ENCODE data around the gene MTMR1.

- no peak for TF ChIP-seq EZH2phosphoT487 (IDR thresholded peaks at IDR 0.05; ENCODE audit: low read depth, severe bottlenecking, unreplicated experiment)
- no peak for TF ChIP-seq EZH2 (IDR thresholded peaks at IDR 0.05; ENCODE audit: borderline replicate concordance)
- TF ChIP-seq, protein P1, sequence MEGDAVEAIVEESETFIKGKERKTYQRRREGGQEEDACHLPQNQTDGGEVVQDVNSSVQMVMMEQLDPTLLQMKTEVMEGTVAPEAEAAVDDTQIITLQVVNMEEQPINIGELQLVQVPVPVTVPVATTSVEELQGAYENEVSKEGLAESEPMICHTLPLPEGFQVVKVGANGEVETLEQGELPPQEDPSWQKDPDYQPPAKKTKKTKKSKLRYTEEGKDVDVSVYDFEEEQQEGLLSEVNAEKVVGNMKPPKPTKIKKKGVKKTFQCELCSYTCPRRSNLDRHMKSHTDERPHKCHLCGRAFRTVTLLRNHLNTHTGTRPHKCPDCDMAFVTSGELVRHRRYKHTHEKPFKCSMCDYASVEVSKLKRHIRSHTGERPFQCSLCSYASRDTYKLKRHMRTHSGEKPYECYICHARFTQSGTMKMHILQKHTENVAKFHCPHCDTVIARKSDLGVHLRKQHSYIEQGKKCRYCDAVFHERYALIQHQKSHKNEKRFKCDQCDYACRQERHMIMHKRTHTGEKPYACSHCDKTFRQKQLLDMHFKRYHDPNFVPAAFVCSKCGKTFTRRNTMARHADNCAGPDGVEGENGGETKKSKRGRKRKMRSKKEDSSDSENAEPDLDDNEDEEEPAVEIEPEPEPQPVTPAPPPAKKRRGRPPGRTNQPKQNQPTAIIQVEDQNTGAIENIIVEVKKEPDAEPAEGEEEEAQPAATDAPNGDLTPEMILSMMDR (IDR thresholded peaks at IDR 0.05; ENCODE audit: poor library complexity) = no peak
These were observed 49.2 kb upstream of the MTMR1 start for GRCh38 chrX:150643958-150644357.
